ENCODE data around the gene SMYD3. TPM values are rescaled to one million over a fixed set of nuclear protein-coding genes. Genes with fewer than 3 reads are reported as not detected.
"Not testable (repeated sequence)": the region's sequence is repeated elsewhere in the genome, so short reads cannot be mapped to it uniquely, and the experiment has no call there.

Gene SMYD3
- total and polyA plus RNA-seq, 2 donors (not counting 3 experiments of a cell fraction or from before 2014, with no cell fraction given), result 16.0 to 32.1 TPM

- Histone ChIP-seq H4K20me1 (replicated peaks; ENCODE audit: control insufficient read depth, extremely low read depth, insufficient read depth, low read length) (no peaks in the 10 kb centered on the region), H3K36me3 (ENCODE audit: control insufficient read depth in 2 of 2, extremely low read depth in 1 of 2, insufficient read depth in 2 of 2, low read length in 2 of 2) (no peaks in the 10 kb centered on the region), H3K4me2 (ENCODE audit: insufficient read depth, low read length) (no peak overlapping the region), H3K27ac (ENCODE audit: insufficient read depth, low read depth, low read length) (no peak overlapping the region), H2AFZ (ENCODE audit: low read depth, low read length) (no peak overlapping the region), H3K79me2 (ENCODE audit: control insufficient read depth, insufficient read depth, low read length) (no peaks in the 10 kb centered on the region), H3K9me1 (replicated peaks; ENCODE audit: control insufficient read depth, extremely low read depth, insufficient read depth, low read length) (no peaks in the 10 kb centered on the region), H3K27me3 (ENCODE audit: control insufficient read depth in 2 of 2, insufficient read depth in 2 of 2, low read length in 2 of 2) (no peaks in the 10 kb centered on the region), H3K4me1 (ENCODE audit: control insufficient read depth, extremely low read depth, insufficient read depth, low read length) (no peaks in the 10 kb centered on the region), H3K4me3 (replicated peaks in 1 of 3; ENCODE audit: insufficient read depth in 1 of 3, low read depth in 1 of 3, low read length in 3 of 3) (no peak overlapping the region), H3K9me3 (replicated peaks; ENCODE audit: control insufficient read depth, insufficient read depth, low read length) (no peaks in the 10 kb centered on the region), H3K9ac (replicated peaks; ENCODE audit: extremely low read depth, insufficient read depth, low read length) (no peak overlapping the region)
- no TSS peak for BruUV-seq (replicated peaks)
- dilution Hi-C loops (cut with MboI; ENCODE audit: extremely low pct_ligation_motif_present, low sequenced_read_pairs), result no loop called here
- FAIRE-seq (no peak), DNase-seq (ENCODE audit: low read depth, low spot score) (no peak)
- intact Hi-C loops (cut with micrococcal nuclease), result no loop called here
- TF ChIP-seq FOS (IDR thresholded peaks at IDR 0.05; ENCODE audit: borderline replicate concordance, insufficient read depth, low read length), result no peak
- TF ChIP-seq EZH2 (IDR thresholded peaks at IDR 0.05; ENCODE audit: borderline replicate concordance, low read depth, low read length, severe bottlenecking), result no peak
- no peak for TF ChIP-seq JUN (IDR thresholded peaks at IDR 0.05; ENCODE audit: borderline replicate concordance, insufficient read depth, insufficient read length, low read depth)
- TF ChIP-seq CTCF (IDR thresholded peaks at IDR 0.05; ENCODE audit: extremely low read depth in 1 of 2, insufficient read depth in 1 of 2, low read depth in 1 of 2, low read length in 2 of 2), result no peak
- TF ChIP-seq GATA2 (IDR thresholded peaks at IDR 0.05; ENCODE audit: insufficient read depth, insufficient read length, low read depth, low read length), result no peak
- TF ChIP-seq MYC (IDR thresholded peaks at IDR 0.05; ENCODE audit: low read depth, low read length), result no peak
- TF ChIP-seq POLR2A (IDR thresholded peaks at IDR 0.05; ENCODE audit: low read depth, low read length), result no peak
- TF ChIP-seq POLR2AphosphoS5 (IDR thresholded peaks at IDR 0.05; ENCODE audit: insufficient read depth, low read depth, low read length), result no peak
- TF ChIP-seq, protein P1, sequence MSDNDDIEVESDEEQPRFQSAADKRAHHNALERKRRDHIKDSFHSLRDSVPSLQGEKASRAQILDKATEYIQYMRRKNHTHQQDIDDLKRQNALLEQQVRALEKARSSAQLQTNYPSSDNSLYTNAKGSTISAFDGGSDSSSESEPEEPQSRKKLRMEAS (IDR thresholded peaks at IDR 0.05; ENCODE audit: insufficient read depth, insufficient read length), result no peak
- ChIA-PET CTCF (interaction anchor here (0.8 kb wide), 1 partner anchor 12 kb away, joined by 3 read pairs; no protein-coding TSS in a partner anchor), POLR2A (no interaction called here)
These were observed 560.2 kb downstream of the SMYD3 start for GRCh38 chr1:245946905-245947304.

- H3K79me2 ChIP-seq (ENCODE audit: control insufficient read depth, insufficient read depth, low read length); H3K4me2 ChIP-seq (ENCODE audit: insufficient read depth, low read length); POLR2A ChIA-PET; H3K4me3 ChIP-seq (replicated peaks in 1 of 3; ENCODE audit: insufficient read depth in 1 of 3, low read depth in 1 of 3, low read length in 3 of 3); dilution Hi-C loops (cut with MboI; ENCODE audit: extremely low pct_ligation_motif_present, low sequenced_read_pairs); H3K9me3 ChIP-seq (replicated peaks; ENCODE audit: control insufficient read depth, insufficient read depth, low read length); H3K27ac ChIP-seq (ENCODE audit: insufficient read depth, low read depth, low read length); intact Hi-C loops (cut with micrococcal nuclease); H3K36me3 ChIP-seq (ENCODE audit: control insufficient read depth in 2 of 2, extremely low read depth in 1 of 2, insufficient read depth in 2 of 2, low read length in 2 of 2); H4K20me1 ChIP-seq (replicated peaks; ENCODE audit: control insufficient read depth, extremely low read depth, insufficient read depth, low read length); H3K9ac ChIP-seq (replicated peaks; ENCODE audit: extremely low read depth, insufficient read depth, low read length); DNase-seq (ENCODE audit: low read depth, low spot score); FAIRE-seq; H3K27me3 ChIP-seq (ENCODE audit: control insufficient read depth in 2 of 2, insufficient read depth in 2 of 2, low read length in 2 of 2); H3K4me1 ChIP-seq (ENCODE audit: control insufficient read depth, extremely low read depth, insufficient read depth, low read length); H3K9me1 ChIP-seq (replicated peaks; ENCODE audit: control insufficient read depth, extremely low read depth, insufficient read depth, low read length); CTCF ChIA-PET; BruUV-seq (replicated peaks); H2AFZ ChIP-seq (ENCODE audit: low read depth, low read length): not testable (repeated sequence)
These were observed 561.9 kb downstream of the SMYD3 start for GRCh38 chr1:245945136-245945535.
